HG03460 (cell line): ENCODE measurements around the gene CALML5.

Experiments
- ATAC-seq: cut with Tn5 transposase; IDR thresholded peaks from one replicate; pipeline ENCODE4 v1.9.1; 2021; ENCODE audit not compliant: unreplicated experiment

Gene CALML5

DNA sequence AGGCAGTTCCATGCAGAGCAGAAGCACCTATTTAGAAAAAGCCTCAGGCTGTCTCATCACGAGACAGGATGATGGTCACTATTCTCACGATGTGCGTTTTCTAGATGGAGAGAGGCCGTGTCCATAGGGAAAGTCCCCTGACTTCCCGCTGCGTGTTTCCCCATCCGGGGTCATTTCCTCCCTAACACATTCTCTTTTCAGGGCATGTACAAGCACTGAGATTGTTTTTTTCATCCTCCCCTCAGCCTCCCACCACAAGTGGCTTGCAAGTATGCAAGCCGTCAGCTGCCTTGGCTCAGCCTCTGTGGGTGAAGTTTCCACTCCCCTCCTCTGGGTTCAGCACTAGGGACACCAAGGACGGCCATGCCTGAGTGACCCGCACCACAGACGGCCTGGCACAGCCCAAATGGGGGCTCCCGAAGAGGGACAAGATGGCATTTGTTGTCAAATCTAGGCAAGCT, 2.7 kb upstream of the CALML5 start:
- ATAC-seq: no peak

DNA sequence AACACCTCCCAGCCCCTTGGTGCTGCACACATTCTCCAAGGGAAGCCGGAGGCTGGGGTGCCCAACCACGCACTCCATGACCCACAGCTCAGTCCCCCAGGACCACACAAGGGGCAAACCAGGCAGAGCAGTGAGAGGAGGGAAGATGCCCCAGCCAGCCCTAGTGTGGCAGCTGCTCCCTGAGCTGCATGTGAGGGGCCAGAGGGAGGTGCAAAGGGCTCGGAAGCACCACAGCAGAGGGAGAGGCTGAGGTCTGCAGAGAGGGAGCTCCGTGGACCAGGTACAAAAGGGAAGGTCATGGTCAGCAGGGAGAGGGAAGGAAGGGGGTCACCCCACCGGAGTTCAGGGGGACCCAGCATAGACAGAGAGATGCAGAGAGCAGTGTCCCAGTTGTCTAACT, 1.5 kb upstream of the CALML5 start:
- no peak for ATAC-seq

GRCh38 chr10:5500162-5500670, 846 bp upstream of the CALML5 start:
- ATAC-seq: no peak

GRCh38 chr10:5498791-5499492, 428 bp downstream of the CALML5 start:
- ATAC-seq: no peak

- no peak for ATAC-seq
Measured at GRCh38 chr10:5497948-5498730, 1.2 kb downstream of the CALML5 start.

DNA sequence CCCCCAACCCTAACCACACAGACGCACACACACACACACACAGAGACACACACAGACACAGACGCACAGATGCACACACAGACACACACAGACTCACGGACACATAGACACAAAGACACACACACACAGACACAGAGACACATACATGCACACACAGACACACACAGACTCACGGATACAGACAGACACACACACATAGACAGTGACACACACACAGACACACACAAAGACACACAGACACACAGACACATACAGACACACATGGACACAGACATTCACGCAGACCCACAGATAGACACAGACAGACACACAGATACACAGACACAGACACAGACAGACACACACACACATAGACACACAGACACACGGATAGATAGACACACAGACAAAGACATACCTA, 2.1 kb downstream of the CALML5 start:
- no peak for ATAC-seq

- ATAC-seq: no peak
Measured at GRCh38 chr10:5496261-5497250, 2.8 kb downstream of the CALML5 start.

GRCh38 chr10:5494611-5495010, 4.8 kb downstream of the CALML5 start:
- ATAC-seq: no peak

GRCh38 chr10:5493691-5494090, 5.7 kb downstream of the CALML5 start:
- ATAC-seq: no peak

GRCh38 chr10:5492929-5493576, 6.3 kb downstream of the CALML5 start:
- no peak for ATAC-seq

- no peak for ATAC-seq
Measured at GRCh38 chr10:5492322-5492855, 7.0 kb downstream of the CALML5 start.

DNA sequence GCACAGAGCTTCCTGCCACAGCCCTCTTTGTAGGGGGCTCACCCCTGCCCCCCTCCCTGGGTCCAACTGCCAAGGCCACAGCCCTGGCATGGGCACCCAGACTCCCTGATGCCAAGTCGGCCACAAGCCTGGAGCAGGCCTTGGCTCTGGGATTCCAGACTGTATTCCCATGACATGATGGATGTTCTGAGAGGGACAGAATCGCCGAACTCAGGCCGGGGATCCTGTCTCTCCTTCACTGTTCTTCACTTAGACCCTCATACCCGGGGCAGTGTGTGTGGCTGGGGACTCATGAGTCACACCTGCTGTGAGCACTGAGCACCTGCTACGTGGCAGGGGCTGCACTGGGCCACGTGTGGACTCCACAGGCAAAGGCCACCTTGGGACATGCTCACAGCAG, 7.9 kb downstream of the CALML5 start:
- no peak for ATAC-seq

DNA sequence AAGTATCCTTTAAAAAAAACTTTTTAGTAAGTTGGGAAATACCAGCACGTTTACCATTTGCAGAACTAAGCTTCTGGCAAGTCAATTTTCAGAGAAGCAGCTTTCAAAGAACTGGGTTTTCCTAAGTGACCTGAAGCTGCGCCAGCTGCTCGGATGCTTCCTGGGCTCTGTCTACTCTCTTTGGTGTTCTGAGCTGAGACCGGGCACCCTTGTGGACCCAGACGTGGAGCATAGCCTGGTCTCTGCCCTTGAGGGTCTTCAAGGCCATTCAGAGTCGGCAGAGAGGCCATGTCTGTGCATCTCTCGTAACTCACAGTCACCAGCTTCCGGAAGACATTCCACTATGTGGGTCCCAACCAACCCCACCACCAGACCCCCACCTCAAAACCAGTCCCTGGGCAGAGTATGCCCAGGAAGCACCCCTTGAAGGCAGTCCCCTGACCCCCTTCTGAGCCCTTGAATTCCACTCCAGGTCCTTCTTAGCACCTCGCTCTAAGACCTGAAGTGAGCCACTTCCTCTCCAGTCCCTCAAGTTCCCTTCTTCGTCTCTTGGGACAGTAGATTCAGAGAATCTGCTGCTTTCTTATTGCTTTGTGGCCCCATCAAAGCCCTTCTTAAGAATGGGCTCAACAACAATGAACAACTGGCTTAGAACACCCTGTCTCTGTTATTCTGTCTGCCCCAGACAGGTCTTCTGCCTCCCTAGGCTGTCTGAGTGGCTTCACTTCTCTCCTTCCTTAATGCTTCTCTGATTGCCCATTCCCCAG, 8.5 kb downstream of the CALML5 start:
- ATAC-seq: no peak

GRCh38 chr10:5490032-5490431, 9.3 kb downstream of the CALML5 start:
- ATAC-seq: no peak

DNA sequence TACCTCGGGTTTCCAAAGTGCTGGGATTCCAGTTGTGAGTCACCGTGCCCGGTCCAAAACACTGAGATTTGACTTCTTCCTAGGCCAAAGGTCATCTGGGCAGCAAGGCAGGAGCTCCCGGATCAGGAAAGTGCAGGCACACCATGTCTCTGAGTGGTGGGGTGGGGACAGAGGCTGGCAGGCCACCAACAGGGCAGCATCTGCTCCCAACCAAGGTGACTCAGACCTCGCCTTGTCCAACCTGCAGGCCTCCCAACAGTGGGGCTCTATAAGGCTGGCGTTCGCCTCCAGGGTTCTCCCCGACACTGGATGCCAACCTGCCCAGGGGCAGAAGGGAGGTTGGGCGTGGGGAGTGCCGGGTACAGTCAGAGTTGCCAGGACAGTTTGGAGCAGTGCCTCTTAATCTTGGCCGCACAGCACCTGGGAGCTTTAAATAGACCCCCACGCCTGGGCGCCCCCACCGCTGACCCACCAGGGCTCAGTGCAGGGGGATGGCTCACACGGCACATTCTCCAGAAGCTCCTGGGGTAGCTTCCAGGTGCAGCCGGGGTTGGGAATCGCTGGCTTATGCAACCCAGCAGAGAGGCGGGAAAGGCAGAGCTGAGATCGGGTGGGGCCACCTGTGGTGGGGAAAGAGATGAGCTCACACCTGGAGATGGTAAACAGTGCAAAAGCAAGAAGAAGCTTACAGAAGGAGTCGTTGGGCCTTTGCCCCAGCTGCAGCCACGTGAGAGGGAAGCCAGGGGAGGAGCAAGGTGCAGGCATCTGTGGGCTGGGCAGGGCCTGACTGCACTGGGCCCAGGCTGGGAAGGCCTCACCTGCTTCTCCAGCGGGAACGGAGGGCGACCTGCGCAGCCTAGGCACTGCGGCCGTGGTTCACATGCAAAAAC, 10.9 kb downstream of the CALML5 start:
- ATAC-seq: no peak

DNA sequence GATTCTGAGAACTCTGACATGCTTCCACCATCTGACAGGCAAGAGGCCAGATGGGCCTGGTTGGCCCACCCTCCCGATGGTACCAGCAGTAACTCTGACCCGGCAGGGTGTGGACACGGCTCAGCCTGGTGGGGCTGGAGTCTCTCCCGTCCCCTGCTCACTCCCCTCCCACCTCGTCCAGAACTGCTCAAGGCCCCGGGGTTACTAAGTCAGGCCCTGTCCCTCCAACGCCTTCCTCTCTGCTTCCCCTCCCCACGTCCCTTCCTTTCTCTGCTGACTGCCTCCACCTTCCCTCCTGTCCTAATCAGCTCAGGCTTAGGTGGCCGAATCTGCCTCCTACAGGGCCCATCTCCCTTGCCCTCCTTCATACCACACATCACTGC, 12.5 kb downstream of the CALML5 start:
- ATAC-seq: no peak

DNA sequence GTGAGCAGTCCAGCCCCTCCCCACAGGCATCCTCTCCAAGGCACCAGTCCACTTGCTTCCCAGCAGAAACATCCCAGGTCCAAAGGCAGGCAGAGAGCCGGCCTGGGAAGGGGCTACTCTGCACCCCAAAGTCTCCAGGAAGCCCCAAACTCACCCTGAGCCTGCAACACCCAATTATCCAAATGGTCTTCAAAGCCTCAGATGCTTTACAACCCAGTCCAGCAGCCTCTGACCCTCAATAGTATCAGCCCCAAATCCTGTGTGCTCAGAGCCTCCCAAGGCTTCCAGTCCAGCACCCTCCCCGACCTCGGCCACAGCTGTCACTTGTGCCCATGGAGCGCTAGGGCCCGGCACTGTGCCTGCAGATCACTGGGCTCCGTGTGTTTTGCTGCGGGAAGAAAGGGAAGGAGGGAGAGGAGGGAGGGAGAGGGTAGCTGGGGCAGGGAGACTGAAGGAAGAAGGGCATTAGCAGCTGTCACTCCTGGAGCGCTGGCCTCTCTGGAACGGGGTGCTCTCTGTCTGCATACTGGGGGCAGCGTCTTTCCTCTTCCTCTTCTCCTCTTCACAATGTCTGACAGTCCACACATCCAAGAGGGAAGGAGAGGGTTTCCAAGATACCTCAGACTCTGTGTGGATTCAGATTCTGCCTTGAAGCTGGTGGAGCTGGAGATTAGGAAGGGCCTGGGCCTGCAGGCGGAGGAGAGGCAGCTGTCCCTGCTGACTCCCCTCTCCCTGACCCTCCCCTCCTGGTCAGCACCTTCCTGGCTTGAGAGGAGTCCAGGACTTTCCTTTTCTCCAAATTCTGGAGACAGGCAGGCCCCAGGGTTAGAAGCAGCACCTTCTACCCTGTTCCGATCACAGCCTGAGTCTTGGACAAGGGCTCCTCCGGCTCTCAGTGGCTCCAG, 13.2 kb downstream of the CALML5 start:
- ATAC-seq: no peak

- no peak for ATAC-seq
Measured at GRCh38 chr10:5485290-5485689, 14.1 kb downstream of the CALML5 start.
